Measurements from ENCODE around the gene FETUB.

- TF ChIP-seq POLR2A (IDR thresholded peaks at IDR 0.05; ENCODE audit: low read depth, low read length) (no peak), POLR2AphosphoS5 (IDR thresholded peaks at IDR 0.05; ENCODE audit: low read depth, low read length) (no peak), TAF1 (IDR thresholded peaks at IDR 0.05; ENCODE audit: borderline replicate concordance, low read depth, low read length) (no peak)
Measured at GRCh38 chr3:186612065-186612464, 28.1 kb upstream of the FETUB start.
